IMR-90 (cell line): ENCODE results near the gene GATA5. TPM values are rescaled to one million over a fixed set of nuclear protein-coding genes. Genes with fewer than 3 reads are reported as not detected.

Source experiments
- ATAC-seq: fragments of 200-7000 bp; cut with Tn5 transposase; 2 replicates; pipeline ENCODE4 v1.9.1; 2020; ENCODE audit warnings: low read depth, mild to moderate bottlenecking, moderate library complexity
- BruUV-seq: library from RNA; stranded (reverse); fragments of 400-500 nt; replicated peaks from 2 replicates; lab custom pipeline; 2021; lab: Mats Ljungman, UMichigan
- CTCF ChIA-PET: fragments of 300-600 bp; formaldehyde crosslinking; extraction: SDS; loops from one replicate; lab custom pipeline; 2021; ENCODE audit warnings: antibody characterized with exemption; lab: Yijun Ruan, JAX
- POLR2A ChIA-PET: fragments of 300-600 bp; sonication (Branson Sonifier 250); formaldehyde crosslinking; loops from one replicate; lab custom pipeline; 2022; ENCODE audit warnings: antibody characterized with exemption; ENCODE audit not compliant: unreplicated experiment; lab: Charles Lee
- DNase-seq: peaks from one replicate; pipeline ENCODE4 v3.0.0; 2013
- H2AFZ ChIP-seq: replicated peaks from 2 replicates; pipeline ENCODE3; 2013; ENCODE audit warnings: low read length, mild to moderate bottlenecking; ENCODE audit not compliant: poor library complexity
- H2AK5ac ChIP-seq: 2 replicates; pipeline ENCODE4 v1.6.1; 2013; ENCODE audit warnings: low read depth, low read length, inconsistent platforms
- H2AK9ac ChIP-seq: replicated peaks from 2 replicates; pipeline ENCODE3; 2013; ENCODE audit warnings: mild to moderate bottlenecking, low read depth, low read length, moderate library complexity; ENCODE audit not compliant: poor library complexity
- H2BK120ac ChIP-seq: 2 replicates; pipeline ENCODE4 v1.6.1; 2013; ENCODE audit warnings: low read depth, low read length, inconsistent platforms
- H2BK15ac ChIP-seq: 3 replicates; pipeline ENCODE4 v1.6.1; 2013; ENCODE audit warnings: low read depth, low read length, inconsistent platforms
- H2BK20ac ChIP-seq: 2 replicates; pipeline ENCODE4 v1.6.1; 2013; ENCODE audit warnings: low read depth, mild to moderate bottlenecking, inconsistent platforms, low read length, moderate library complexity
- H2BK5ac ChIP-seq: 2 replicates; pipeline ENCODE4 v1.6.1; 2013; ENCODE audit warnings: mild to moderate bottlenecking, low read depth, low read length, inconsistent platforms; ENCODE audit not compliant: poor library complexity, severe bottlenecking
- H3K14ac ChIP-seq: replicated peaks from 2 replicates; pipeline ENCODE4 v1.6.1; 2013; ENCODE audit warnings: low read depth, low read length, inconsistent platforms
- H3K18ac ChIP-seq: 2 replicates; pipeline ENCODE4 v1.6.1; 2013; ENCODE audit warnings: low read depth, low read length, control low read depth
- H3K23ac ChIP-seq: 2 replicates; pipeline ENCODE4 v1.6.1; 2013; ENCODE audit warnings: low read depth, low read length, inconsistent platforms
- H3K27ac ChIP-seq: 2 replicates; pipeline ENCODE4 v1.5.1; 2013; ENCODE audit warnings: mild to moderate bottlenecking, control low read depth, low read length; ENCODE audit not compliant: insufficient read depth
- H3K27me3 ChIP-seq: 2 replicates; pipeline ENCODE4 v1.6.1; 2013; ENCODE audit warnings: low read length; ENCODE audit not compliant: control insufficient read depth, insufficient read depth
- H3K36me3 ChIP-seq: 2 replicates; pipeline ENCODE4 v1.6.1; 2013; ENCODE audit warnings: low read length, mixed read lengths; ENCODE audit not compliant: control insufficient read depth, insufficient read depth
- H3K4ac ChIP-seq: 2 replicates; pipeline ENCODE4 v1.6.1; 2013; ENCODE audit warnings: low read depth, low read length, inconsistent platforms
- H3K4me1 ChIP-seq: 2 replicates; pipeline ENCODE4 v1.6.1; 2013; ENCODE audit warnings: low read length, mixed read lengths; ENCODE audit not compliant: control insufficient read depth, insufficient read depth
- H3K4me2 ChIP-seq: 2 replicates; pipeline ENCODE4 v1.6.1; 2013; ENCODE audit warnings: low read depth, mild to moderate bottlenecking, control low read depth, low read length, moderate library complexity
- H3K4me3 ChIP-seq: 2 replicates; pipeline ENCODE4 v1.5.1; 2013; ENCODE audit warnings: low read depth, mild to moderate bottlenecking, control low read depth, low read length, moderate library complexity; ENCODE audit not compliant: insufficient read depth
- H3K56ac ChIP-seq: 2 replicates; pipeline ENCODE4 v1.6.1; 2013; ENCODE audit warnings: low read length, inconsistent platforms; ENCODE audit not compliant: insufficient read depth; ENCODE audit errors: extremely low read depth
- H3K79me1 ChIP-seq, 2 experiments: 2 replicates each; pipeline ENCODE4 v1.6.1; 2013; ENCODE audit warnings: low read length in 2 of 2, inconsistent platforms in 1 of 2, low read depth in 1 of 2
- H3K9ac ChIP-seq: 2 replicates; pipeline ENCODE4 v1.6.1; 2013; ENCODE audit warnings: low read depth, low read length, control low read depth
- H3K9me1 ChIP-seq: 2 replicates; pipeline ENCODE4 v1.6.1; 2013; ENCODE audit warnings: low read length, inconsistent platforms; ENCODE audit not compliant: insufficient read depth
- H3K9me3 ChIP-seq: 2 replicates; pipeline ENCODE4 v1.6.1; 2013; ENCODE audit warnings: low read length; ENCODE audit not compliant: control insufficient read depth, insufficient read depth
- H4K20me1 ChIP-seq: 2 replicates; pipeline ENCODE4 v1.6.1; 2013; ENCODE audit warnings: low read length, inconsistent platforms; ENCODE audit not compliant: insufficient read depth
- H4K5ac ChIP-seq: 2 replicates; pipeline ENCODE4 v1.6.1; 2013; ENCODE audit warnings: mild to moderate bottlenecking, low read depth, low read length, control low read depth
- H4K8ac ChIP-seq, 2 experiments: 2 replicates each; pipeline ENCODE4 v1.6.1; 2013; ENCODE audit warnings: low read depth in 2 of 2, low read length in 2 of 2, control low read depth in 1 of 2, inconsistent platforms in 1 of 2
- H4K91ac ChIP-seq: 2 replicates; pipeline ENCODE4 v1.6.1; 2013; ENCODE audit warnings: low read depth, low read length, inconsistent platforms; ENCODE audit not compliant: insufficient read depth
- BHLHE40 ChIP-seq: fragments of 150-350 bp; IDR thresholded peaks from 2 replicates; pipeline ENCODE4 v1.6.1; 2016; ENCODE audit warnings: mild to moderate bottlenecking, low read depth, low read length
- CEBPB ChIP-seq: IDR thresholded peaks from 2 replicates; pipeline ENCODE4 v1.6.1; 2012; ENCODE audit warnings: low read depth, low read length, improper control_type of control experiment
- CHD1 ChIP-seq: IDR thresholded peaks from 2 replicates; pipeline ENCODE4 v1.6.1; 2012; ENCODE audit warnings: low read depth, low read length, improper control_type of control experiment
- CTCF ChIP-seq: conservative IDR thresholded peaks from 2 replicates; pipeline ENCODE4 v1.5.1; 2012; ENCODE audit warnings: mild to moderate bottlenecking, low read depth, low read length, improper control_type of control experiment
- FOS ChIP-seq: fragments of 150-350 bp; IDR thresholded peaks from 2 replicates; pipeline ENCODE4 v1.6.1; 2016; ENCODE audit warnings: low read depth, low read length
- MAFK ChIP-seq: IDR thresholded peaks from 2 replicates; pipeline ENCODE4 v1.6.1; 2012; ENCODE audit warnings: low read depth, low read length, improper control_type of control experiment
- MAZ ChIP-seq: IDR thresholded peaks from 2 replicates; pipeline ENCODE4 v1.6.1; 2012; ENCODE audit warnings: low read depth, mild to moderate bottlenecking, low read length, improper control_type of control experiment, moderate library complexity, borderline replicate concordance
- MXI1 ChIP-seq: IDR thresholded peaks from 2 replicates; pipeline ENCODE4 v1.6.1; 2012; ENCODE audit warnings: low read depth, mild to moderate bottlenecking, low read length, moderate library complexity, borderline replicate concordance
- NFE2L2 ChIP-seq: fragments of 150-350 bp; IDR thresholded peaks from 2 replicates; pipeline ENCODE4 v1.6.1; 2016; ENCODE audit warnings: low read depth, mild to moderate bottlenecking, low read length
- RAD21 ChIP-seq: IDR thresholded peaks from 2 replicates; pipeline ENCODE4 v1.6.1; 2012; ENCODE audit warnings: low read length, improper control_type of control experiment
- RCOR1 ChIP-seq: IDR thresholded peaks from 2 replicates; pipeline ENCODE4 v1.6.1; 2012; ENCODE audit warnings: mild to moderate bottlenecking, low read length, improper control_type of control experiment; ENCODE audit not compliant: insufficient replicate concordance
- RFX5 ChIP-seq: IDR thresholded peaks from 2 replicates; pipeline ENCODE4 v1.8.0; 2012; ENCODE audit warnings: low read depth, mild to moderate bottlenecking, low read length, moderate library complexity
- SMC3 ChIP-seq: fragments of 150-350 bp; IDR thresholded peaks from 2 replicates; pipeline ENCODE4 v1.6.1; 2016; ENCODE audit warnings: low read depth, mild to moderate bottlenecking, antibody characterized with exemption, low read length, moderate library complexity
- WGBS, 2 experiments: methylation state at CpG; one replicate each; pipeline versions ENCODE4 v1.1.5 to v1.1.7; 2013; ENCODE audit warnings: missing lambda C conversion rate in 2 of 2; ENCODE audit not compliant: insufficient read length in 1 of 2; ENCODE audit errors: extremely low coverage in 2 of 2; 5-methylcytosine and 5-hydroxymethylcytosine counted together
- dilution Hi-C: fragments of 300-500 bp; cut with HindIII; formaldehyde crosslinking; loops from one replicate; pipeline ENCODE4 v1.14.3; 2018; ENCODE audit warnings: low sequenced_read_pairs; ENCODE audit not compliant: unreplicated experiment
- in situ Hi-C: fragments of 300-500 bp; cut with MboI; formaldehyde crosslinking; loops from 3 replicates; pipeline ENCODE4 v1.14.3; 2019; ENCODE audit warnings: low sequenced_read_pairs, inconsistent platforms, mixed read lengths
- intact Hi-C: fragments of 100-400 bp; cut with micrococcal nuclease; formaldehyde crosslinking; loops from 2 replicates; pipeline ENCODE4 v1.10.0; 2022
- polyA plus RNA-seq, 3 experiments: library from polyadenylated mRNA; depleted of rRNA; stranded (reverse); fragments of >200 nt; gene quantifications; 2 replicates each; pipeline ENCODE4 v1.2.3, GENCODE V29; 2012; ENCODE audit warnings: low replicate concordance in 1 of 3
- total RNA-seq: library from RNA; depleted of rRNA; stranded (reverse); fragments of >200 nt; gene quantifications from 2 replicates; pipeline ENCODE4 v1.2.3, GENCODE V29; 2012
- TF ChIP-seq, protein P1 (sequence below): fragments of 150-350 bp; IDR thresholded peaks from 2 replicates; pipeline ENCODE4 v1.6.1; 2016; ENCODE audit warnings: low read depth, mild to moderate bottlenecking, low read length, moderate library complexity, borderline replicate concordance
- TF ChIP-seq, protein P2 (sequence below): fragments of 150-350 bp; IDR thresholded peaks from 2 replicates; pipeline ENCODE4 v1.6.1; 2017; ENCODE audit warnings: mild to moderate bottlenecking, antibody characterized with exemption, low read length, low read depth

GATA5 gene
- total and polyA plus RNA-seq, 2 of the 4 experiments (the other 2 are of a cell fraction), result not detected

DNA sequence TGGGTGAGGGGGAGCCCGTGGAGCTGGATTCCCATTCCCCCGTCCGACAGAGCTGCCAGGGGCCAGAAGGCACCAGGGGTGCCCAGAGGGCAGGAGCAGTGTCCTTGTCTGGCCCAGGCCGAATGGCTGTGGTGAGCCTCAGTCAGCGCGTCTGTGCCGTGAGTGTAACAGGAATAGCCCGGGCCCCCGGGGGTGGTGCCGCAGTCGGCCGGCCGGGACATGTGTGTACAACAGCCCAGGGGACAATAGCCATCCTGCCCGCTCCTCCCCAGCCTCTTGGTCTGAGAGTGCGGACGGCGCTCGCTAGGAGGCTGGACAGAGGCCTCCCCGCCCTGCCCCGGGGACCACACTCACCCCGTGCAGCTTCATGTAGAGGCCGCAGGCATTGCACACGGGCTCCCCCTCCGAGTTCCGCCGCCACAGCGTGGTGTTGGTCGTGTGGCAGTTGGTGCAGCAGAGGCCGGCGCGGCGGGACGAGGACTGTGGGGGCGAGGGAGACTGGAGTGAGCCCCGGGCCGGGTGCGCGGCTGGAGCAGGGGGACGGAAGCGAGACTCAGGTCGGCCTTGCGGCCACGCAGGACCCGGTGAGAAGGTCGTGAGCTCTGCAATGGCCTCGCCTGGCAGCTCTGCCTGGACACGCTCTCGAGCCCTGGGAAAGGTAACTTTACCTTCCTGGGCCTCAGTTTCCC is 9.6 kb downstream of the GATA5 start:
- Histone ChIP-seq H3K18ac (no peak overlapping the region), H4K91ac (no peak overlapping the region), H3K9me1 (no peaks in the 10 kb centered on the region), H3K9ac (no peak overlapping the region), H3K4me1 (no peaks in the 10 kb centered on the region), H3K23ac (no peak overlapping the region), H3K27ac (no peak overlapping the region), H2BK20ac (no peak overlapping the region), H3K9me3 (no peaks in the 10 kb centered on the region), H3K4me2 (no peak overlapping the region), H2BK15ac (no peak overlapping the region), H2BK5ac (no peak overlapping the region), H3K56ac (no peak overlapping the region), H3K79me1 (no peaks in the 10 kb centered on the region), H3K27me3 (peaks cover 39% of the 10 kb centered on the region), H2AK5ac (no peak overlapping the region), H4K8ac (no peak overlapping the region), H2AK9ac (no peak overlapping the region), H3K4me3 (no peak overlapping the region), H3K4ac (no peak overlapping the region), H2BK120ac (no peak overlapping the region), H3K36me3 (no peaks in the 10 kb centered on the region), H2AFZ (no peak overlapping the region), H4K5ac (no peak overlapping the region), H3K14ac (no peak overlapping the region), H4K20me1 (no peaks in the 10 kb centered on the region)
- ChIA-PET POLR2A (no interaction called here), CTCF (no interaction called here)
- dilution Hi-C loops (no loop called here), in situ Hi-C loops (no loop called here), intact Hi-C loops (no loop called here)
- WGBS, 2 experiments, result 81% methylated on average over 19 of the region's 48 CpGs; no CpG with 5 or more reads in 1 of the 2 experiments
- no peak for ATAC-seq
- no TSS peak for BruUV-seq
- TF ChIP-seq CTCF, result no peak
- TF ChIP-seq CHD1, result no peak
- no peak for TF ChIP-seq MAZ
- TF ChIP-seq, protein P1, sequence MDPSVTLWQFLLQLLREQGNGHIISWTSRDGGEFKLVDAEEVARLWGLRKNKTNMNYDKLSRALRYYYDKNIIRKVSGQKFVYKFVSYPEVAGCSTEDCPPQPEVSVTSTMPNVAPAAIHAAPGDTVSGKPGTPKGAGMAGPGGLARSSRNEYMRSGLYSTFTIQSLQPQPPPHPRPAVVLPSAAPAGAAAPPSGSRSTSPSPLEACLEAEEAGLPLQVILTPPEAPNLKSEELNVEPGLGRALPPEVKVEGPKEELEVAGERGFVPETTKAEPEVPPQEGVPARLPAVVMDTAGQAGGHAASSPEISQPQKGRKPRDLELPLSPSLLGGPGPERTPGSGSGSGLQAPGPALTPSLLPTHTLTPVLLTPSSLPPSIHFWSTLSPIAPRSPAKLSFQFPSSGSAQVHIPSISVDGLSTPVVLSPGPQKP, result no peak
- TF ChIP-seq RAD21, result no peak
- no peak for TF ChIP-seq SMC3
- TF ChIP-seq RFX5, result no peak
- no peak for TF ChIP-seq FOS
- no peak for TF ChIP-seq NFE2L2
- TF ChIP-seq, protein P2, sequence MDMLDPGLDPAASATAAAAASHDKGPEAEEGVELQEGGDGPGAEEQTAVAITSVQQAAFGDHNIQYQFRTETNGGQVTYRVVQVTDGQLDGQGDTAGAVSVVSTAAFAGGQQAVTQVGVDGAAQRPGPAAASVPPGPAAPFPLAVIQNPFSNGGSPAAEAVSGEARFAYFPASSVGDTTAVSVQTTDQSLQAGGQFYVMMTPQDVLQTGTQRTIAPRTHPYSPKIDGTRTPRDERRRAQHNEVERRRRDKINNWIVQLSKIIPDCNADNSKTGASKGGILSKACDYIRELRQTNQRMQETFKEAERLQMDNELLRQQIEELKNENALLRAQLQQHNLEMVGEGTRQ, result no peak
- TF ChIP-seq MXI1, result no peak
- no peak for TF ChIP-seq MAFK
- TF ChIP-seq BHLHE40, result no peak
- TF ChIP-seq CEBPB, result no peak
- TF ChIP-seq RCOR1, result no peak
- no peak for DNase-seq
